Activated T-cell treated with anti-CD3 and anti-CD28 coated beads for 48 hours (primary cell): ENCODE results near the gene AMELX.

Experiments used
- DNase-seq: peaks from one replicate; pipeline ENCODE4 v3.0.0-alpha.2; 2020; ENCODE audit warnings: low read depth

Gene AMELX

DNA sequence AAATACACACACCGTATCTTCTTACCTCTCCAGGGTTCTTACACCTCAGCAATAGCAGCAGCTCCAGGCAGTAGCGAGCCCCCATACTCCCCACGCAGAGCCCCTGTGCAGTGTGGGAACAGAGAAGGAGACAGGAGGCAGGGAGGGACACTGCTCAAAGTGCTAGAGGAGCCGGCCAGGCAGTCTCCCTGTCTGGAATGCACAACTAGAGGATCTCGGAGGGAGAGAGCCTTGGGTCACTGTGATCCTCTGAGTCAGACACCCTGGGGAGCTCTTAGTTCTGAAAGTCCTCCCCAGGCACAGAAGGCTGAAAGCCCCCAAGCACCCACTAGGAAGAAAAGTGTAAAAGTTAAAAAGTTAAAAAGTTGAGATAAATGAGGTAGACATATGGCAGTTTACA is 16.0 kb downstream of the AMELX start:
- no peak for DNase-seq

DNA sequence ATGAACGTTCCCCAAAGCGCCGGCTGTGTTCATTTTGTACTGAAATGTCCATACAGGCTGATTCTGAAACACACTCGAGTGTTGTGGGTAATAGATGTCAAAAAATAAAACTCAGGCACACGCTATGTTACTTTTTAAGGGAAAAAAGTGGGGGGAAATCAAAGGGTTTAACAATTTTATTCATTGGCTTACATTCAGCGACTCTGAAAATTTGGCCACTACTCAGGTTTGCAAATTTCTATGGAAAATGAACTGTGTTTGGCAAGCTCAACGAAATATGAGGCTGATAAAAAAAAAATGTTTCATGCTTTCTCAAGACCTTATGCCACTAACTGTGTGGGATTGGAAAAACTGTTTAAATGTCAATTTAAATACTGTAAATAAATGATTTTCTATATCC is 18.5 kb downstream of the AMELX start:
- no peak for DNase-seq

GRCh38 chrX:11319806-11320520 is 26.8 kb downstream of the AMELX start:
- no peak for DNase-seq

DNA sequence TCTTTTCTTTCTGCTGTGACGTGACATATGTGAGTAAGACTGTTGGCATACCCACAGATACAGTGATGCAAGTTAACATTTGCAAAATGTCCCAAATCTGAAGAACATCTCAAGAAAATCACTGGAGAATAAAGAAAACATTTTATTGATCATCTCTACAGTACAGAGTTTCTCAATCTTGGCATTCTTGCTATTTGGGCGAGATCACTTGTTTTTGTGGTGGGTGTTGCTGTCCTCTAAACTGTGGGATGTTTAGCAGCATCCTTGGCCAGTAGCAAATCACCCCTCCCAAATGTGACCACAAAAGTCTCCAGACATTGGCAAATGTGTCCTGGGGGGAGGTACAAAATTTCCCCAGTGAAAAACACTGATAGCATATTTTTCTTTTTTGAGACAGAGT is 28.8 kb downstream of the AMELX start:
- DNase-seq: no peak

DNA sequence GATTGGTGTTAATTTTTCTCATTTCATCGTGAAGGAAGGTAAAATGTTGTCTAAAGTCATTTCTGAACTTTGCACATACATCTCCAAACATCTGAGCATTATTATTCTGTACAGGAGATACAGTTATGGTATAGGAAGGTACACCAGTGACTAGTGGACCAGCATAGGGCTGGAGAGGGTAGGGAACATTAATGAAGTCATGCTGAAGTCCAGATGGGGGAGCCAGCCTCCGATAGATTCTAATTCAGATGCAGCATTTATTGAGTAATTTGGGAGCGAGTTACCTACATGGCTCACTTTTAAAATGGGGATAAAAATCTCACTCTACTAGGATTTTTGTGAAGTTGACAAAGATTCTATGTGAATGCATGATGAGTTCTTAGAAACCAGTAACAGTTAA is 34.9 kb downstream of the AMELX start:
- DNase-seq: no peak

DNA sequence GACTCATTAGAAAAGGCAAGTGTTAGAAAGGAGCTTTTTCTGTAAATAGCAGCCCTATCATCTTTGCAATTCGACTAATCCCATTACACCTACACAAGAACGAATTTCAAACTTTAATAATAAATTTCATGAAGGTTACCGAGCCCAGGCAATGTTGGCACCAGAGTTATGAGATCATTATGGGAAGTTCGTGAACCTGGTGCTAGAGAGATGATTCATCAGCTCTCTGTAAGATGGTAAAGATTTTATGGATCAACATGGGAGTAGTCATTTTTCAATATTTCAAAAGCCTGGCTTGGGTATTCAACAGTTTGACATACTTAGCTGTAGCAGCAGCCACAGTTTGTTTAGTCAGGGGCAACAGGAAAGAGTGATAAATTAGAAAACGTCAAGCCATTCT is 35.8 kb downstream of the AMELX start:
- DNase-seq: no peak

DNA sequence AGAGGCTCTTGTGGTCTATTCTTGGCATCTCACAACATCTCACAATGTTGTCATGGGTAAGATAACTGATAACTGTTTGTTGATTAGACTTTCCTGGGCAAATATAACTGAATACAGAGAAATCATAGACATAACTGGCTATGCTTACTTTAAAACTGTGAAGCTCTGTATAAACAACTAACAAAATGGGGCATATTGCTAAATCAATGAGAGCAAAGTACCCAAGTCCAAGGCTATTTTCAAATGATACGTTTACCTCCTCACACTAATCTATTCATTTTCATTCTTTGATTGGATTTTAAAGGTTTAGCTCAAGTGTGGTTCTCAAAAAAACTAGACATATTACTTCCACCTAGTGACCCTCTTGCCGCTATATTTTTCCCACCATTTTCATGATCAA is 38.6 kb downstream of the AMELX start:
- DNase-seq: no peak

- no peak for DNase-seq
These were observed 41.0 kb downstream of the AMELX start for GRCh38 chrX:11334165-11334564.

DNA sequence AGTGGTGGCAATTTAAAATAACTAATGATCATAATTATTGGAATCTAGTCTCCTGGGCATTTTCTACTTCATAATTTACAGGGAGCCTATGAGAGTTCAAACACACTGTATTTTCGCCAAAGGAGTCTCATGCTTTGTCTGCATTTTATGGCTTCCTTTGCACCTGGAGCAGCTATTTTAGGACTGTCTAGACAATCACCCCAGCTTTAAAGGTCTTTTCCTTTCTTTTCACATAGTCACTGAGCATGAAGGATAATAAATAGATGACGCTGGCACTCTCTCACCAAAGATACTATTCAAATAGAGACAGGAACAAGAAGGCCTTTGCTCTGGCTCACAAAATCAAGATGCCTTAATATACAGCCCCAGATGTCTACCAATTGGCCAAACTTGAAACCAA is 43.0 kb downstream of the AMELX start:
- no peak for DNase-seq

GRCh38 chrX:11337292-11338009 is 44.2 kb downstream of the AMELX start:
- no peak for DNase-seq

GRCh38 chrX:11341274-11342201 is 48.3 kb downstream of the AMELX start:
- no peak for DNase-seq

DNA sequence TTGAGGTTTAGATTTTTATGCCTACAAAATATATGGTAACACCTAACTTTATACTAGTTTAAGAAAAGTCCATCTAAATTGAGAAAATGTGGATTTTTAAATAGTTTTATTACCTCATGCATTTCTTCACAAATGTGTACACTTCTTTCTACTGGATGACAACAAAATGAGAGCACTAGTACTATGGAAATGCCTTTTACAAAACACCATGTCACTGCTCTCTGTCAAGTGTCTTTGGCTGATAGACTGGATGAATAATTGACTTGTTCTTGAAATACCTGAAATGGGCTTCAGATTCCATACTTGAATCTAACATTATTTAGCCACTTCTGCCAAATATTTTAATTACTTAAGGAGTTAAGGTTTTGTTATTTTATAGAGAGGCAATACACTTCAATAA is 49.5 kb downstream of the AMELX start:
- DNase-seq: no peak

GRCh38 chrX:11346121-11346682 is 53.0 kb downstream of the AMELX start:
- DNase-seq: no peak

DNA sequence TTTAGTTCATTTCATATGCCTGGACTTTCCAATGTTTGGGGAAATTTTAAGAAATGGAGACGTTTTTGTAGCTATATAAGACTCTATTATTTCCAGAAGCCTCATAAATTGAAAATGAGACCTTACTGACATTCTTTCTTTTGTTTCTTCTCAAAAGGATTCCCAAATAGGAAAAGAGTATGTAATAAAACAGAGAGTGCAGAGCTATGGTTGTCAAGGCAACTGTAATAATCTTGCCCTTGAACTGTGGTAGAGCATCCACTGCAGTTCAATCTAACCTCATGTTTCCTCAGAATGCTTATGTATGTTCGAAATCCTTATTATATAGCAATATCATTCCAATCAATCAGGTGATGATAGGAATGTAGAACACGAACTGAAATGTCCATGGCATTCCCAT is 54.1 kb downstream of the AMELX start:
- no peak for DNase-seq

DNA sequence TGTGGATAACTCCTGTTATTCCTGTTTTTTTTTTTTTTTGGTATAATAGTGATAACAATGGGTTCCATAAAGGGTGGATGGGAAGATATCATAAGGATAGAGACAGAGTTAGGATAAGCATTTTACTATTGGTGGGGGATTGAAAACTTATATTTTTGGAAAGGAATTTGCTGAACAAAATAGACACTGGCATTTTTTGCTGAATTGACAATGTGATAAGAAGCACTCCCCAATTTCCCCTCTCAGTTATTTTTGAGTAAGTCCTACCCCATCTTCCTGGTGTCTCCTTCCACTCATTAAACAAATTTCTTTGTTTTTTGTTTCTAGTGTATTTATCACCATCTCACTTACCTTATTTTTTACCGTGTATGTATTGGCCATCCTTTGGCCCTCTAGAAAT is 55.8 kb downstream of the AMELX start:
- no peak for DNase-seq

DNA sequence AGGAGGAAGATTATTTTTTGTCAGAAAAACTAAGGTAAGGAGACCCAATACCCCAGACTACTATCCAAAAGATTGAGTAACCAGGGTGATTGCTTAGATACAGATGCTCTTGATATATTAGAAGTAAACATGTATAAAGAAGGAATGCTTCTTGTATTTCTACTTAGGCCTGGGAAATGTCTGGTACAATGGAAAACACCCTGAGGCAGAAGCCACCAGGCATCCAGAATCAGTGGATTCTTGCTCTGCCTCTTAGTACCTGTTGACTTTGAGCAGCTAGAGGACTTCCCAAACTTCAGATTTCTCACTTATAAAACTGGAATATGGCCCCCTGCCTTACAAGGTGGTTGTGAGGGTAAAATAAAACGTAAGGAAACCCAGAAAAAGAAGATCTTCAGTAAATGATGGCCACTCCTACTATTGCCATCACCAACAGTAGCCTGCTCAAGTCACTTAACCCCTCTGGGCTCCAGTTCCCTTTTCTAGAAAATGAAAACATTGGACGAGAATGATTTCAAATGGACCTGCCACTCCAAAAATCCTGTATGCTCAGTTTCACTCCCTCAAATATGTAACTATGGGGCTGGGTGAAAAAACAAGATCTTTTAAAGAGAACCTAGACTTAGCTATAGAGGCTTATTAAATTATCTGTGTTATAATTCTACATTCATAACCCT is 56.6 kb downstream of the AMELX start:
- no peak for DNase-seq
